ENCODE data around the gene UBE2R2.
"Not testable (repeated sequence)": the region's sequence is repeated elsewhere in the genome, so short reads cannot be mapped to it uniquely, and the experiment has no call there.

Gene UBE2R2

DNA sequence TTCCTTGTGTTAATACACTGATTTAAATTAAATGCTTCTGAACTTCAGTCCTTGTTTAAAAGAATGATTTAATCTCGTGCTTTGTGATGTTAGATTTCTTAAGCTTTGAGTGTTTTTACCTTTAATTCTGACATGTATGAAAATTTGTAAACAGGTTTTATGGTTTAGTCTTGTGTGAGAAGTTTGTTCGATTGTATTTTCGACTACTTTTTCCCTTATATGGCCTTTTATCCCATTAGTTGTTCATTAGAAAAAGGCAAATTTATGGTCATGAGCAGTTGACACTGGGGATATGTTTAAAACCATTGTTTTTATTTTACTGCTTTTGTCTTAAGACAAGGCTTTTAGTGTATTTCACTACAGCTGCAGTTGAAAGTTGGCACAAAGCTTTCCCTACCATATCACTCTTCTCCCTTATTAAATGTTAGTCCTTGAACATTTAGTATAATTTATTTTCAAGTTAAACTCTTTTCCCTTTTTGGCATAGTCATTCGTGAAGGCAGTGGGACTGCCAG lies 3.3 kb downstream of the UBE2R2 start:
- H3K4me3 ChIP-seq (ENCODE audit: low read depth, low read length), result no peak overlapping the region; the same call in 1 of the 2 replicates
- no peak for DNase-seq (ENCODE audit: low read depth)

DNA sequence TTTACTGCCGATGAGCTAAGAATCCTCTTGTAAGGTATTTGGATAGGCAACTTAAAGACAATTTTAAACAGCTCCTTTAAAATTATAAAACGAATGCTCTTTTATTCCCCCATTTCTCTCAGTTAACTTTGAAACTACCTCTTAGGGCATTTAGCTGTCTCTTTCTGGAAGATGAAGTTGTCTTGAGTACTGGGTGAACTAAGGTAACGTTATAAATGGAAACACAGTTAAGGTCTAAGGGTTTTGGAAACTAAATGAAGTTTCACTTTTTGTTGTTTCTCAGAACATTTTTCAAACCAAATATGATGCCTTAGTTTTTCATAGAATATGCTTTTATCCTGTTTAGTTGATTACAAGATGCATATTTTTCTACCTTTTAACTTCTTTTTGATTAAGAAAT lies 6.8 kb downstream of the UBE2R2 start:
- TF ChIP-seq, protein P1, sequence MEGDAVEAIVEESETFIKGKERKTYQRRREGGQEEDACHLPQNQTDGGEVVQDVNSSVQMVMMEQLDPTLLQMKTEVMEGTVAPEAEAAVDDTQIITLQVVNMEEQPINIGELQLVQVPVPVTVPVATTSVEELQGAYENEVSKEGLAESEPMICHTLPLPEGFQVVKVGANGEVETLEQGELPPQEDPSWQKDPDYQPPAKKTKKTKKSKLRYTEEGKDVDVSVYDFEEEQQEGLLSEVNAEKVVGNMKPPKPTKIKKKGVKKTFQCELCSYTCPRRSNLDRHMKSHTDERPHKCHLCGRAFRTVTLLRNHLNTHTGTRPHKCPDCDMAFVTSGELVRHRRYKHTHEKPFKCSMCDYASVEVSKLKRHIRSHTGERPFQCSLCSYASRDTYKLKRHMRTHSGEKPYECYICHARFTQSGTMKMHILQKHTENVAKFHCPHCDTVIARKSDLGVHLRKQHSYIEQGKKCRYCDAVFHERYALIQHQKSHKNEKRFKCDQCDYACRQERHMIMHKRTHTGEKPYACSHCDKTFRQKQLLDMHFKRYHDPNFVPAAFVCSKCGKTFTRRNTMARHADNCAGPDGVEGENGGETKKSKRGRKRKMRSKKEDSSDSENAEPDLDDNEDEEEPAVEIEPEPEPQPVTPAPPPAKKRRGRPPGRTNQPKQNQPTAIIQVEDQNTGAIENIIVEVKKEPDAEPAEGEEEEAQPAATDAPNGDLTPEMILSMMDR (IDR thresholded peaks at IDR 0.05; ENCODE audit: insufficient read depth, low read depth, low read length, missing control alignments), result no peak
- peak; percentile 43 for DNase-seq (ENCODE audit: low read depth)
- H3K4me3 ChIP-seq (ENCODE audit: low read depth, low read length), result peak overlapping the region; percentile 7; the same call in 1 of the 2 replicates

More for the DNA sequence above, 3.3 kb downstream of the UBE2R2 start:
- TF ChIP-seq, protein P1 (IDR thresholded peaks at IDR 0.05; ENCODE audit: insufficient read depth, low read depth, low read length, missing control alignments), result no peak

DNA sequence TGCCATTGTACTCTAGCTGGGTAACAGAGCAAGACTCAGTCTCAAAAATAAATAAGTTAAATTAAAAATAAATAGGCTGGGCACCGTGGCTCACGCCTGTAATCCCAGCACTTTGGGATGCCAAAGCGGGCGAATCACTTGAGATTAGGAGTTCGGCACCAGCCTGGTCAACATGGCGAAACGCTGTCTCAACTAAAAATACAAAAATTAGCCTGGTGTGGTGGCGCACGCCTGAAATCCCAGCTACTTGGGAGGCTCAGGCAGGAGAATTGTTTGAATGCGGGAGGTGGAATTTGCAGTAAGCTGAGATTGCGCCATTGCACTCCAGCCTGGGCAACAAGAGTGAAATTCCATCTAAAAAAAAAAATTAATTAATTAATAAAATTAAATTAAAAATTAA lies 10.3 kb downstream of the UBE2R2 start:
- not testable (repeated sequence) for DNase-seq (ENCODE audit: low read depth); H3K4me3 ChIP-seq (ENCODE audit: low read depth, low read length)

DNA sequence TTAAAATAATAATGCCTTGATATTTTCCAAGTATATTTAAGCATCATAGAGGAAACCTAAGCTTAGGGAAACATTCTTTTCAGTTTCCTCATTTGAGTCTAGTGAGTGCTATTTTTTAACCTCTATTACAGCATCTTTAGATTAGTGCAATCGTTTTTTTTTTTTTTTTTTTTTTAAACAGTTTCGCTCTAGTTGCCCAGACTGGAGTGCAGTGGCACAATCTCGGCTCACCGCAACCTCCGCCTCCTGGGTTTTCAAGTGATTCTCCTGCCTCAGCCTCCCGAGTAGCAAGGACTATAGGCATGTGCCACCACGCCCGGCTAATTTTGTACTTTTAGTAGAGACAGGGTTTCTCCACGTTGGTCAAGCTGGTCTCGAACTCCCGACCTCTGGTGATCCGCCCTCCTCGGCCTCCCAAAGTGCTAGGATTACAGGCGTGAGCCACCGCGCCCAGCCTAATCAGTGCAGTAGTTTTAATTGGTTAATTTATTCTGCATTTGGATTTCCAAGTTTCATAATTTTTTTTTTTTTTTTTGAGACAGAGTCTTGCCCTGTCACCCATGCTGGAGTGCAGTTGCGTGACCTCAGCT lies 12.8 kb downstream of the UBE2R2 start:
- DNase-seq (ENCODE audit: low read depth); H3K4me3 ChIP-seq (ENCODE audit: low read depth, low read length): not testable (repeated sequence)

DNA sequence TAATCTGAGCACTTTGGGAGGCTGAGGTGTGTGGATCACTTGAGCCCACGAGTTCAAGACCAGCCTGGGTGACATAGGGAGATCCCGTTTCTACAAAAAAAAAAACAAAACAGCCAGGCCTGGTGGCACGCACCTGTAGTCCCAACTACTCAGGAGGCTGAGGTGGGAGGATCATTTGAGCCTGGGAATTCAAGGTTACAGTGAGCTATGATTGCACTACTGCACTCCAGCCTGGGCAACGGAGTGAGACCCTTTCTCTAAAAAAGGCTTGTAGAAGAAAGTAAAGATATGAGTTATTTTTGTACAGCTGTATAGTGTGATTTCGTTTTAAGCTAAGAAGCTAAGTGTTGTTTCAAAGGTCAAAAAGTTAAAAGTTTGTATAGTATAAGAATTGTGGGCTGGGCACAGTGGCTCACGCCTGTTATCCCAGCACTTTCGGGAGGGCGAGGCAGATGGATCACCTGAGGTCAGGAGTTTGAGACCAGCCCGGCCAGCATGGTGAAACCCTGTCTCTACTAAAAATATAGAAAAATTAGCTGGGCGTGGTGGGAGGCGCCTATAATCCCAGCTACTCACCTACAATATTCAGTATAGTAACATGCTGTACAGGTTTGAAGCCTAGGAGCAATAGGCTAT lies 18.8 kb downstream of the UBE2R2 start:
- H3K4me3 ChIP-seq (ENCODE audit: low read depth, low read length), result no peak overlapping the region
- no peak for DNase-seq (ENCODE audit: low read depth)
- TF ChIP-seq, protein P1 (IDR thresholded peaks at IDR 0.05; ENCODE audit: insufficient read depth, low read depth, low read length, missing control alignments), result no peak

DNA sequence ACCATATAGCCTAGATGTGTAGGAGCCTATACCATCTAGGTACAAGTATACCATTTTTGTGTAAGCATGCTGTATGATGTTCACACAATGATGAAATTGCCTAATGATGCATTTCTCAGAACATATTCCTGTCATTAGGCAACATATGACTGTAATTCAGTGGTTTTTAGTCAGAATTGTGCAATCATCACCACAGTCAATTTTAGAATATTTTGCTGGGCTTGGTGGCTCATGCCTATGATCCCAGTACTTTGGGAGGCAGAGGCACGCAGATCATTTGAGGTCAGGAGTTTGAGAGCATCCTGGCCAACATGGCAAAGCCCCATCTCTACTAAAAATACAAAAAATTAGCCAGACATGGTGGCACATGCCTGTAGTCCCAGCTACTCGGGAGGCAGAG lies 19.3 kb downstream of the UBE2R2 start:
- not testable (repeated sequence) for H3K4me3 ChIP-seq (ENCODE audit: low read depth, low read length)
- DNase-seq (ENCODE audit: low read depth), result peak; percentile 18

DNA sequence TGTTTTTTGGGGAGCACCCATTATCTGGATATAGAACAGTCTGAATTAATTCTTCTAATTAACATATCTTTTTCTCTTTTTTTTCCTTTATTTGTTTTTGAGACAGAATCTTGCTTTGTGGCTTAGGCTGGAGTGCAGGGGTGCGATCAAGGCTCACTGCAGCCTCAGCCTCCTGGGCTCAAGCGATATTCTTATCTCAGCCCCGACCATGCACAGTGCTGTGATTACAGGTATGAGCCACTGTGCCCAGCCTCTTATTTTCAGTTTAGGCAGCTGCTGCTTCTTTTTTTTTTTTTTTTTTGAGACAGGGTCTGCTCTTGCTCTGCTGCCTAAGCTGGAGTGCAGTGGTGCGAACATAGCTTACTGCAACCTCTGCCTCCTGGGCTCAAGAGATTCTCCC lies 20.2 kb downstream of the UBE2R2 start:
- H3K4me3 ChIP-seq (ENCODE audit: low read depth, low read length), result no peak overlapping the region
- TF ChIP-seq, protein P1 (IDR thresholded peaks at IDR 0.05; ENCODE audit: insufficient read depth, low read depth, low read length, missing control alignments), result no peak
- DNase-seq (ENCODE audit: low read depth), result no peak

DNA sequence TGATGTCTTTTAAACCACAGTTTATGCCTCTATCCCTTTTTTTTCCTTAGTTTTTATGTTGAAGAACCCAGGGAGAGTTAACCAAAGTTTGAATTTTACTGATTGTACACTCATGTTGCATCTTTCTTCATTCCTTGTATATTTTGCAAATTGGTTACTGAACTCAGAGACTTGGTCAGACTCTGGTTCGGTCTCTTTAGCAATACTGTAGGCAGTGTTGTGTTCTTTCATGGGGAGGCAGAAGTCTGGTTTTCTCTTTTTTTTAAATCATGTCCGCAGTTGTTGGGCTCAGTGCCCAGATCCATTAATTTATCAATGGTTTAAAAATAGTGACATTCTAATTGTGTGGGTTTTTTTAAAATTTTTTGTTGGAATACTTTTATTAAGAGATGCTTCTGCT lies 23.4 kb downstream of the UBE2R2 start:
- TF ChIP-seq, protein P1 (IDR thresholded peaks at IDR 0.05; ENCODE audit: insufficient read depth, low read depth, low read length, missing control alignments), result no peak
- H3K4me3 ChIP-seq (ENCODE audit: low read depth, low read length), result no peak overlapping the region
- no peak for DNase-seq (ENCODE audit: low read depth)

Measured in GM12865 (cell line).